Measurements from ENCODE around the gene SLC6A3.
"Not testable (repeated sequence)": the region's sequence is repeated elsewhere in the genome, so short reads cannot be mapped to it uniquely, and the experiment has no call there.

Gene SLC6A3

DNA sequence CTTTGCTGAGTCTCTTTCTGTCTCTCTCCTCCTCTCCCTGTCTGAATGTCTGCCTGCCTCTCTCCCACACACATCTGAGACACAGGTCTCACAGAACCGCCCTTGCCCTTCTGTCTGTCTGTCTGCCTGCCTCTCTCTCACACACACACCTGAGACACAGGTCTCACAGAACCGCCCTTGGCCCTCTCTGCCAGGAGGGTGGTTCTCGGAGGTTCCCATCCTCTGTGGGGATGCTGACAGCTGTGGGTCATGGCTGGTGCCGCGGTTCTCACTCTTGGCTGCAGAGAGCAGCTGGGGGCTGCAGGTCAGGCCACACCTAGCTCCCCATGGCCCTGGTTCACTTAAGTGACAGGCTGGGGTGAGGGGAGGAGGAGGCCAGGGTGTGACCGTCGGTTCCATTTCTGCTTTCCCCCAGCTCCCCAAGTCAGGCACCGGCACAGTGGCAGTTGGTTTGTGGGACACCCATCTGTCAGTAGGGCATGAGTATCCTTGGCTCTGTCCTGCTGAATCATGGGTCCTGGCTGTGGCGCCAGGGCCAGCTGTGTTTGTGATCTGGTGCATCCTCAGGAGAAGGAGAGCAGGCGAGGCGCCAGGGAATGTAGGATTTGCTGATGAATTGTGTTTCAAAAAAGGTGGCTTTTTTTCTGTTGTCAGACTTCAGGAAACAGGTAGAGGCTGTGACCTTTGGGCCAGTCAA, 58.0 kb downstream of the SLC6A3 start:
- no peak for DNase-seq (ENCODE audit: low read depth in 2 of 2)

- no peak for DNase-seq (ENCODE audit: low read depth in 2 of 2)
Measured at GRCh38 chr5:1386274-1386717, 58.9 kb downstream of the SLC6A3 start.

- DNase-seq (ENCODE audit: low read depth in 2 of 2), result no peak
Measured at GRCh38 chr5:1385395-1386273, 59.6 kb downstream of the SLC6A3 start.

GRCh38 chr5:1384521-1384920, 60.7 kb downstream of the SLC6A3 start:
- no peak for DNase-seq (ENCODE audit: low read depth in 2 of 2)

- DNase-seq (ENCODE audit: low read depth in 2 of 2), result no peak
Measured at GRCh38 chr5:1383886-1384401, 61.3 kb downstream of the SLC6A3 start.

DNA sequence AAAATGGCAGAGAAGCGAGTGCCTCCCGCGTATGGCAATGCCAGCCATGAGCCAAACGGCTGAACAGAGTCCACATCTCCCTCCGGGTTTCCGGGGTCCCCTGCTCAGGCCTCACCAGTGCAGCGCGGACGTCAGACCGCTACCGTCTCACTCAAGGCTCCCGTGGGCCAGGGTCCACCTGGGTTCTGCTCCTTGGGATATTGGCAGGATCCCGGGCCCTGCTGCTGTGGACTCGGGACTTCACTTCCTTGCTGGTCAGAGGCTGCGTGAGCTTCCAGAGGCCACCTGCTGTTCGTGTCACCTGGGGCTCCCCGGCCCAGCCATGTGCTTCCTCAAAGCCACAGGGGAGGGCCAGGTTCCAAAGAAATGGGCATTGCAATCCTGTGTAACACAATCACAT, 61.9 kb downstream of the SLC6A3 start:
- DNase-seq (ENCODE audit: low read depth in 2 of 2), result no peak

- no peak for DNase-seq (ENCODE audit: low read depth in 2 of 2)
Measured at GRCh38 chr5:1382248-1382700, 63.0 kb downstream of the SLC6A3 start.

GRCh38 chr5:1381370-1382247, 63.6 kb downstream of the SLC6A3 start:
- DNase-seq (ENCODE audit: low read depth in 2 of 2), result no peak

DNA sequence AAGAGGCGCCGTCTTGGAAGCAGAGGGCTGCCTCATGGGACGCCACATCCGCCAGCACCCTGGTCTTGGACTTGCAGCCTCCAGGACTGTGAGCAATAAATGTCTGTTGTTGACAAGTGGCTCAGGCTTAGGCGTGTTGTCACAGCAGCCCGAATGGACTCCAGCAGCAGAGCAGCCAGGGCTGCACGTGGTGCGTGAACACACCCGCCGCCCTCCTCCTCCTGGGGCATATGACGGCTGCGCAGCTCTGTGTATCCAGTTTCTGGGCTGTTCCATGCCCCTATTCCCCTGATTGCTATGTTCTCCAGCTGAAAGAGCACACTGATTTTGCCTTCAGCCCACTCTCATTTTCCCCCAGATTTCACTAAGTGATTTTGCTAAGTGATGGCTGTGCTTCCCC, 64.3 kb downstream of the SLC6A3 start:
- DNase-seq (ENCODE audit: low read depth in 2 of 2), result no peak

DNA sequence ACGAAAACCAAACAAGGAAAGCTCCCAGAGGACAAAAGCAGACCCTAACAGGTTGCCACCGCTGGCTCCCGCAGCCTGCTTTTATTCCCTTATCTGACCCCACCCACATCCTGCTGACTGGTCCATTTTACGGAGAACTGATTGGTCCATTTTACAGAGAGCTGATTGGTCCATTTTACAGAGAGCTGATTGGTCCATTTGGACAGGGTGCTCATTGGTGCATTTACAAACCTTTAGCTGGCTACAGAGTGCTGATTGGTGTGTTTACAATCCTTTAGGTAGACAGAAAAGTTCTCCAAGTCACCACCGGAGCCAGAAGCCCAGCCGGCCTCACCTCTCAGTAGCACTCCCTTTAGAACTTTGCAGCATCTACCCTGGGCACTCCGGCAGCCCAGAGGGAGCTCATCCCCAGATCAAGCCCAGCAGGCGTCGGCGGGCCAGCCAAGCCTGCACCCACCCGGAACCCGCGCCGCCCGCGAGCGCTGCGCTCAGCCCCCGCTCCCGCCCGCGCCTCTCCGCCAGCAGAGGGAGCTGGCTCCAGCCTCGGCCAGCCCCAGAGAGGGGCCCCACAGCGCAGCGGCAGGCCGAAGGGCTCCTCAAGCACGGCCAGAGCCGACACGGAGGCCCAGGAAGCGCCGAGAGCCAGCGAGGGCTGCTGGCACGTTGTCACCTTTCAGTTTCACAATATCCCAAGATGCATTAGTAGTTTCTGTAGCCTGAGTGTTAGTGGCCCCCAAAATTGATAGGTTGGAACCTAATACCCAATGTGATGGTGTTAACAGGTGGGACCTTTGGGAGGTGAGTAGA, 65.0 kb downstream of the SLC6A3 start:
- no peak for DNase-seq (ENCODE audit: low read depth in 2 of 2)

GRCh38 chr5:1378866-1379659, 66.2 kb downstream of the SLC6A3 start:
- DNase-seq (ENCODE audit: low read depth in 2 of 2), result no peak

DNA sequence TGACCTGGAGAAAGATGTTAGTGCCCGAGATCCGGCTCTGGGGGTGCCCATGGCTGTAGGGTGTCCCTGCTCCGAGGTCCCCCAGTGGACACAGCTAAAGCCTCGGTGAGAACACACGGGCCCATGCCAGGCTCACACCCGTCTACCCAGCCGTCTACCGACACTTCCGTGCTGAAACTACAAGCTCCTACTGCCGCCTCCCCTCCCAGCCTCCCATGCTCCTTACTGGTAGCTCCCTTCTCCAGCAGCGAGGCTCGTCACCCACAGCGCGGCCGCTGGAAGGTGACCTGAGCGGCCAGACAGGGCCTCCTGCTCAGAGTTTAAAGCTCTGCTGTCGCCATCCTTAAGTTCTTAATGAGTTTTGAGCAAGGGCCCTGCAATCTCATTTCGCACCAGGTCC, 67.1 kb downstream of the SLC6A3 start:
- DNase-seq (ENCODE audit: low read depth in 2 of 2), result no peak

- DNase-seq (ENCODE audit: low read depth in 2 of 2), result no peak
Measured at GRCh38 chr5:1376981-1377380, 68.3 kb downstream of the SLC6A3 start.

DNA sequence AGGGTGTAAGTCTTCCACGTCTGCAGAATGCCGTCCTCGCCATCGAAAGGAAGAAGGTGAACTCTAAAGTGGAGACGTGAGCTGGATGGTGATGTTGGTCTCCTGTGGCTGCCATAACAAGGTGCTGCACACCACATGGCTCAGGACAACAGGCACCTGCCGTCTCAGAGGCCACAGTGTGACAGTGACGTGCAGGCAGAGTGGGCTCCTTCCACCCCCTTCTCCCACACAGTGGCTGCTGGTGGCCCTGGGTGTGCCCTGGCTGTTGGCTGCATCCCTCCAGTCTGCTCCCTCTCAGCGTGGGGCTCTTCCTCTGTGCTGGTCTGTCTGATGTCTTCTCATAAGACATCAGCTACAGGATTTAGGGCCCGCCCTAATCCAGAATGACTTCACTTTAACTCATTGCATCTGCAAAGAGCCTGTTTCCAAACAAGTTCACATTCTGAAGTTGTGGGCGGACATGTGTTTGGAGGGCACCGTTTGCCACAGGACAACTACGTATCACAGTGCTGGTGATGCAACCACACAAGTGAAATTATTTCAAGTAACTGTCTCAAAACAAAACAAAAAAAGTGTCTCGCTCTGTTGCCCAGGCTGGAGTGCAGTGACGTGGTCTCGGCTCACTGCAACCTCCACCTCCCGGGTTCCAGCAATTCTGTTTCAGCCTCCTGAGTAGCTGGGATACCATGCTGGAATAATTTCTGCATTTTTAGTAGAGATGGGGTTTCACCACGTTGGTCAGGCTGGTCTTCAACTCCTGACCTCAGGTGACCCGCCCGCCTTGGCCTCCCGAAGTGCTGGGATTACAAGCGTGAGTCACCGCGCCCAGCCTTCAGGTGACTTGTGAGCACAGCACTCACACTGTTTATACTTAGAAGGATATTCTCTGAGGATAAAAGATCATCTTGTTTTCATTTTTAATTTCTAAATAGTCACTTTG, 69.1 kb downstream of the SLC6A3 start:
- no peak for DNase-seq (ENCODE audit: low read depth in 2 of 2)

DNA sequence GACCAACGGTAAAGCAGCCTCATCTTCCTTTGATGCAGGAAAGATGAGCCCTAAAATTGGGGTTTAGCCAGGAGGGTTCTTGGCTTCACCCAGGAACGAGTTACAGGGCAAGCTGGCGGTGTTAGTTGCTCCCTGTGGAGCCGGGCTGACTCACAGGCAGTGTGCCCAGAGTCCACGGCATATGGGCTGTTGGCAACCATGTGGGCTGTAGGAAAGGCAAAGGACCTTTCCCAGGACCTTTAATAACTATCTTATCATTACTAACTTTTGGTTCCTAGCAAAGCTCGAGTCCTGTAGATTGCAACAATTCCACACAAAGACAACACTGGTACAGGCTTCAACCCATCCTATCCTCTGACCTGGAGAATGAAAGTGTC, 70.6 kb downstream of the SLC6A3 start:
- DNase-seq (ENCODE audit: low read depth in 2 of 2), result no peak

DNA sequence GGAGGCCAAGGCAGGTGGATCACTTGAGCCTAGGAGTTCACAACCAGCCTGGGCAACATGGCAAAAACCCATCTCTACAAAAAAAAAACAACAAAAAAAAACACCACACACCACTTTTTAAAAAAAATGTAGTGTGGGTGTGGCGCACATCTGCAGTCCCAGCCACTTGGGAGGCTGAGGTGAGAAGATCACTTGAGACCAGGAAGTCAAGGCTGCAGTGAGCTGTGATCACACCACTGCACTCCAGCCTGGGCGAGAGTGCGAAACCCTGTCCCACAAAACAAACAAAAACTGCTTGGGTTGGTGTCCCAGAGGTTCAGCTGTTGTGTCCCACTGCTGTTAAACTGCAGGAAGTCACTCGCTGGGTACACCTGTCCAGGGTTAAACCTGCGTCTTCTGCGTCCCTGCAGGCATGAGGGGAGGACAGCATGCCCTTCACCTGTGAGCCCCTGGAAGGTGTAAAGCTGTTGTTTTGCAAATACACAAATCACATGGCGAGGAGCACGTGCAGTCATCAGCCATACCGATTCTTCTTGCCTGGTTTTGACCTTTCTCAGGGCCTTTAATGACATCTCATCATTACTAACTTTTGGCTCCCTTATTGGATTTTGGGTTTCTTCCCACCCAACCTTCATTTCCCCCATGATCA, 71.1 kb downstream of the SLC6A3 start:
- no peak for DNase-seq (ENCODE audit: low read depth in 2 of 2)

- DNase-seq (ENCODE audit: low read depth in 2 of 2), result not testable (repeated sequence)
Measured at GRCh38 chr5:1371972-1372342, 73.3 kb downstream of the SLC6A3 start.

- no peak for DNase-seq (ENCODE audit: low read depth in 2 of 2)
Measured at GRCh38 chr5:1371218-1371971, 73.8 kb downstream of the SLC6A3 start.

Measured in fibroblast of skin of left biceps (primary cell).